ENCODE measurements around the gene KRT72.
A peak's percentile ranks its signal among the peaks of the same experiment; 100 is the strongest.

The KRT72 gene

DNA sequence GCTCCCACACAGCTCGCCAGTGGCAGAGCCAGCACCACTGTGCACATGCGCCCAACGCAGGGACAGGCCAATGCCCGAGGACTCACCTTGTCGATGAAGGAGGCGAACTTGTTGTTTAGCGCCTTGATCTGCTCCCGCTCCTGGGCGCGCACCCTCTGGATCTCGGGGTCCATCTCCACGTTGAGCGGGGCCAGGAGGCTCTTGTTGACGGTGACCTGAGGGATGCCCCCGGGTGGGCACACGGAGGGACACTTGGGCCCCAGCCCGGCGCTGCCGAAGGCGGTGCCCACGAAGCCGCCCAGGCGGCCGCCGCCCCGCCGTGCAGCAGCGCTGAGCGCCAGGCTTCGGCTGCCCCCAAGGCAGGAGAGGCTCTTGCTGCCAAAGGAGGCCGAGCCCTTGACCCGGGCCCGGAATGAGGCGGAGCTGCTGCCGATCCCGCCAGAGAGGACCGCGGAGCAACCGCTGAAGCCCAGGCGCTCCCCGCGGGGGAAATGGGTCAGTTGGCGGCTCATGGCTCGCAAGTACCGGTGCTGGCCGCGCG, at the start of gene KRT72:
Gene KRT72 (minus strand): TSS at position 523 of the 541 bp plus-strand sequence. CDS start 11 bp downstream, at position 512.
- DNase-seq (ENCODE audit: low spot score) (peak; percentile 59), ATAC-seq (ENCODE audit: low read depth) (no peak)
- Histone ChIP-seq H3K4me3 (ENCODE audit: severe bottlenecking) (no peak within 1 kb of the TSS), H3K36me3 (ENCODE audit: low read depth) (no peaks in the 10 kb centered on the region), H3K4me1 (ENCODE audit: insufficient read depth, poor library complexity, severe bottlenecking) (no peaks in the 10 kb centered on the region), H3K27ac (ENCODE audit: poor library complexity, severe bottlenecking) (no peak within 1 kb of the TSS), H3K9me3 (ENCODE audit: severe bottlenecking) (no peaks in the 10 kb centered on the region), H3K27me3 (ENCODE audit: insufficient read depth, poor library complexity, severe bottlenecking) (no peaks in the 10 kb centered on the region)
- TF ChIP-seq CTCF (IDR thresholded peaks at IDR 0.05; ENCODE audit: poor library complexity, severe bottlenecking), result no peak

DNA sequence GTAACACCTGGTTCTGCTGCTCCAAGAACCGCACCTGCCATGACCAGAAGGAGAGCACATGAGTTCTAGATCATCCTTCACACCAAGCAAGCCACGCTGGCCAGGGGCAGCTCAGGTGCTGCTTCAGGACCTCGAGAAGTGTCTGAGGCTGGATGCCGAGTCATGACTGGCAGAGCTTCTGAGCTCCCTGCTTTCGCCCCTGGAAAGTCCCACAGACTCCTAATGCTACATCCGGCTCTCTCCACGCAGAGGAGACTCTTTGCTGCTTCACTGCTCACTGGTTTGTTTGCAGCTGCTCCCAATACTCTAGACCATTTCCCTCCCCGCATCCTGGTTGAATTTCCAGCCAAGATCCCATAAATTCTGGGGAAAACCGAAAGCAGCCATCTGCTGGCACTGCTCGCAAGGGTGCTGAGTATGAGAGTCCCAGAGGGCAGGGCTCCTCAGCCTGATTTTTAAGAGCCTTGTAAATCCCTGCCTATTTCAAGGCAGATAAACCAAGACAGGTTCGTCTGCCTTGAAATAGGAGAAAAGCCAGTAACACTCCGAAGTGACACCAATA, 49.3 kb upstream of the KRT72 start:
- Histone ChIP-seq H3K27me3 (ENCODE audit: insufficient read depth, poor library complexity, severe bottlenecking) (no peaks in the 10 kb centered on the region), H3K4me3 (ENCODE audit: severe bottlenecking) (no peak overlapping the region), H3K36me3 (ENCODE audit: low read depth) (no peaks in the 10 kb centered on the region), H3K27ac (ENCODE audit: poor library complexity, severe bottlenecking) (no peak overlapping the region), H3K9me3 (ENCODE audit: severe bottlenecking) (no peaks in the 10 kb centered on the region), H3K4me1 (ENCODE audit: insufficient read depth, poor library complexity, severe bottlenecking) (peaks cover 4% of the 10 kb centered on the region)
- ATAC-seq (ENCODE audit: low read depth), result 0 out of 3 replicates have a peak, but pooled peaks have one; percentile 18
- no peak for DNase-seq (ENCODE audit: low spot score)
- no peak for TF ChIP-seq CTCF (IDR thresholded peaks at IDR 0.05; ENCODE audit: poor library complexity, severe bottlenecking)

DNA sequence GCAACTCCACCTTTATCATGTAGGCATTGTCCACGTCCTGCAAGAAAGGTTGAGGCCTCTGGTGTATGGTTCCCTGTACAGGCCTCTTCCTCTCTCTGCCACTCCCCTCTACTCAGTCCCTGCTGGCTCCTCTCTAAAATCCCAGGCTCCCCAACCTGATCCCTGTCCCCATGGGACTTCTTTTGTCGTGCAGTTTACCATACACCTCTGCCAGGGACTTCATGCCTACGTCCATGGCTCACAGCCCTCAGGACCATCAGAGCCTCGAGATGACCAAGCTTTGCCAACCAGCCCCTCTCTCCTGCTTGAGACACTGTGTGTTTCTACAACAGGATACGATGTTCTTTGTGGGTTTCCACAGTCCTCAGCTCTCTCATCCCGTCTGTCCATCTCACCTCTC, 47.8 kb upstream of the KRT72 start:
- Histone ChIP-seq H3K36me3 (ENCODE audit: low read depth) (no peaks in the 10 kb centered on the region), H3K27me3 (ENCODE audit: insufficient read depth, poor library complexity, severe bottlenecking) (no peaks in the 10 kb centered on the region), H3K4me1 (ENCODE audit: insufficient read depth, poor library complexity, severe bottlenecking) (no peaks in the 10 kb centered on the region), H3K27ac (ENCODE audit: poor library complexity, severe bottlenecking) (no peak overlapping the region), H3K4me3 (ENCODE audit: severe bottlenecking) (no peak overlapping the region), H3K9me3 (ENCODE audit: severe bottlenecking) (no peaks in the 10 kb centered on the region)
- ATAC-seq (ENCODE audit: low read depth) (no peak), DNase-seq (ENCODE audit: low spot score) (no peak)
- TF ChIP-seq CTCF (IDR thresholded peaks at IDR 0.05; ENCODE audit: poor library complexity, severe bottlenecking), result no peak

GRCh38 chr12:52648012-52648550, 46.8 kb upstream of the KRT72 start:
- Histone ChIP-seq H3K27ac (ENCODE audit: poor library complexity, severe bottlenecking) (no peak overlapping the region), H3K4me3 (ENCODE audit: severe bottlenecking) (no peak overlapping the region), H3K4me1 (ENCODE audit: insufficient read depth, poor library complexity, severe bottlenecking) (no peaks in the 10 kb centered on the region), H3K27me3 (ENCODE audit: insufficient read depth, poor library complexity, severe bottlenecking) (no peaks in the 10 kb centered on the region), H3K9me3 (ENCODE audit: severe bottlenecking) (no peaks in the 10 kb centered on the region), H3K36me3 (ENCODE audit: low read depth) (no peaks in the 10 kb centered on the region)
- TF ChIP-seq CTCF (IDR thresholded peaks at IDR 0.05; ENCODE audit: poor library complexity, severe bottlenecking), result no peak
- DNase-seq (ENCODE audit: low spot score), result no peak
- ATAC-seq (ENCODE audit: low read depth), result no peak

DNA sequence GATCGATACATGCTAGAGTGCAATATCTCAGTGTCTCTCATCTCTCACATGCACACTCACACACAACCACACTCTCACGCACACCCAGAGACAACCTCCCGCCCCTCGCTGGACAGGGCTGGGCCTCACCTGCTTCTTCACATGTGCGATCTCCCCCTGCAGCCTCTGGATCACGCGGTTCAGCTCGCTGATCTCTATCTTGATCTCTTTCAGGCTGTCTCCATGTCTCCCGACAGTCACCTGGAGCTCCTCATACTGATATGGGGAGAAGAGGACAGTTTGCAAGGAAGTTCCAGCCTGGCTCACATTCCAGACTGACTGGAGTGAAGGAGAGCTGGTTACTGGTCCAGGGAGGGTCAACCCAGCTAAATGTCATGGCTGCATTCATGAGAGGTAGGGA, 46.3 kb upstream of the KRT72 start:
- no peaks in the 10 kb centered on the region for H3K4me1 ChIP-seq (ENCODE audit: insufficient read depth, poor library complexity, severe bottlenecking)
- ATAC-seq (ENCODE audit: low read depth), result no peak
- no peak for DNase-seq (ENCODE audit: low spot score)
- no peak overlapping the region for H3K4me3 ChIP-seq (ENCODE audit: severe bottlenecking)
- TF ChIP-seq CTCF (IDR thresholded peaks at IDR 0.05; ENCODE audit: poor library complexity, severe bottlenecking), result no peak
- H3K36me3 ChIP-seq (ENCODE audit: low read depth), result no peaks in the 10 kb centered on the region
- H3K27ac ChIP-seq (ENCODE audit: poor library complexity, severe bottlenecking), result no peak overlapping the region
- no peaks in the 10 kb centered on the region for H3K27me3 ChIP-seq (ENCODE audit: insufficient read depth, poor library complexity, severe bottlenecking)
- no peaks in the 10 kb centered on the region for H3K9me3 ChIP-seq (ENCODE audit: severe bottlenecking)
